ENCODE results near the gene CKS2.
"Not testable (repeated sequence)": the region's sequence is repeated elsewhere in the genome, so short reads cannot be mapped to it uniquely, and the experiment has no call there.

Gene CKS2

DNA sequence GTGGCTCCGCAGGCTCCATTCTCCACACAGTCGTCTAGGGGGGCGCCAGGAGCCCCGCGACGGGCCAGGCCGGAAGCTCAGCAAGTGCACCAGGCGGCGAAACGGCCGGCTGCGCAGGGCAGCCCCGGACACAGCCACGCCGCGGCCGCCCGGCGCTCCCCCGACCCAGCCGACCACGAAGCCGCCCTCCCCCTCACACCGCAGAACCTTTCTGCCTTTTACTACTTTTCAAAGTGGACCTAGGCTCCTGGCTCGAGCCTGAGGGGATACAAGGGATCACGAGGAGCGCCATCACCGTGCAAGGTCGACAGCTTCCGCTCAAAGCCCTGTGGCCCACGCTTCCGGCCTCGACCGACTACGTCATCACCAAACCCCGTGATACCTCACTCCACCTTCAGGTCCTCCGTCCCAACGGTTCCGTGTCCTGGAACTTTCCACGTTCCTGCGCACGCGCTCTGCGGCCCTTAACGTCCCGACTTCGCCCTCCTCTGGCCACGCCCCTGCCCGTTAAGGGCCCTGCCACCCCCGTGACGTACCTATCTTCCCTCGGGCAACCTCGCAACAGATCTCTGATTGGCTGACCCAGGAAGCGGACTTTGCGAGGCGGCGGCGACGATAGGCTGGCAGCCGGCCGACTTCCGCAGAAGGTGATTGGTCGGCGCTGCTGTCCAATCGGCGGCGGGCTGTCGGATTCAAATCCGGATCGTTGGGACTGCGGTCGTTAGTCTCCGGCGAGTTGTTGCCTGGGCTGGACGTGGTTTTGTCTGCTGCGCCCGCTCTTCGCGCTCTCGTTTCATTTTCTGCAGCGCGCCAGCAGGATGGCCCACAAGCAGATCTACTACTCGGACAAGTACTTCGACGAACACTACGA, at the start of gene CKS2:
Gene CKS2, plus strand, starts transcription at position 721 of the 871 bp plus-strand sequence. Its CDS starts 98 bp downstream, at position 819.
- peak; percentile 100 for DNase-seq

DNA sequence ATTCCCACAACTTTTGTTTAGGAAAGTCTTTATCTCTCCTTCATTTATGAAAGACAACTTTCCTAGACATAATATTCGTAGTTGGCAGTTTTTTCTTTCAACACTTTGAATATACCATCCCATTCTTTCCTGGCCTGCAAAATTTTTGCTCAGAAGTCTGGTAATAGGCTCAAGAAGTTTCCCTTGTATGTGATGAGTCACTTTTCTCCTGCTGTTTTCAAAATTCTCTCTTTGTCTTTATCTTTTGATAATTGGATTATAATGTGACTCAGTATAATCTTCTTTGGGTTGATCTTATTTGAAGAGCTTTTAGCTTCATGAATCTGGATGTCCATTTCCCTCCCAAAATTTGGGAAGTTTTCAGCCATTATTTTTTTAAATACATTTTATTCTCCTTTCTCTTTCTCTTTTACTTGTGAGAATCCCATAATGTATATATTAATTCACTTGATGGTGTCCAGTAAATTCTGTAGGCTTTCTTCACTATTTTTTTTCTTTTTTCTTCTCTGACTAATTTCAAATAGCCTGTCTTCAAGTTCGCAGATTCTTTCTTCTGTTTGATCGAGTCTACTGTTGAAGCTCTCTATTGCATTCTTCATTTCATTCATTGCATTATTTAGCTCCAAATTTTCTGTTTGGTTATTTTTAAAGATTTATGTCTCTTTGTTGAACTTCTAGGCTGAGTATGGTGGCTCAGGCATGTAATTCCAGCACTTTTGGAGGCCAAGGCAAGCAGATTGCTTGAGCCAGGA, 37.3 kb upstream of the CKS2 start:
- no peak for DNase-seq

DNA sequence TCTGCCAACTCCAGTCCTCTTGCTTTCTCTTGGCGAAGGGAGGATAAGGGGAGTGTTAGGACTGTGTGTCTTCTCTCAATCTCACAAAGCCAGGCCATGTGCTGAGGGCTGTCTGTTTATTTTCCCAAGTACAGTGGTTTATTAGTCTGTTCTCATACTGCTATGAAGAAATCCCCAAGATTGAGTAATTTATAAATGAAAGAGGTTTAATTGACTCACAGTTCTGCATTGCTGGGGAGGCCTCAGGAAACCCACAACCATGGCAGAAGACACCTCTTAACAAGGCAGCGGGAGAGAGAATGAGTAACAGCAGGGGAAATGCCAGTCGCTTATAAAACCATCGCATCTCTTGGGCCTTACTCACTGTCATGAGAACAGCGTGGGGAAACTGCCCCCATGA, 36.2 kb upstream of the CKS2 start:
- DNase-seq = no peak

DNA sequence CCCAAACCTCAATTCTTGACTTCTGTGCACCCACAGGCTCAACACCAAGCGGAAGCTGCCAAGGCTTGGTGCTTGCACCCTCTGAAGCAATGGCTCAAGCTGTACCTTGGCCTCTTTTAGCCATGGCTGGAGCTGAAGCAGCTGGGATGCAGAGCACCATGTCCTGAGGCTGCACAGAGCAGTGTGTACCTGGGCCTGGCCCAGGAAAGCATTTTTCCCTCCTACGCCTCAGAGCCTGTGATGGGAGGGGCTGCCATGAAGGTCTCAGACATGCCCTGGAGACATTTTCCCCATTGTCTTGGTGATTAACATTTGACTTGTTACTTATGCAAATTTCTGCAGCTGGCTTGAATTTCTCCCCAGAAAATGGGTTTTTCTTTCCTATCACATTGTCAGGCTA, 35.0 kb upstream of the CKS2 start:
- DNase-seq = not testable (repeated sequence)

DNA sequence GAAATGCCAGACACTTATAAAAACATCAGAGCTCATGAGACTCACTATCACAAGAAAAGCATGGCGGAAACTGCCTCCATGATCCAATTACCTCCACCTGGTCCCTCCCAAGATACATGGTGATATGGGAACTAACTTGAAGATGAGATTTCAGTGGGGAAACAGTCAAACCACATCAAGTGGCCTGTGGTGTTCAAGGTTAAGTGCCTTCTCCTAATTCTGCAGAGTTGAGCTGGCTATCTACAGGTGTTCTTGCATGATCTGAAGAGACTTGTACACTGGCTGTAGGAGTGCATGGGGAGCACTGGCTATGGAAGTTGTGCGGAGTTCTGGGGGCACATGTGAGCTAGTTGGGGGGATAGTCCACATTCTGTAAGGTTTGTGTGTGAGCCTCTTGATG, 34.0 kb upstream of the CKS2 start:
- no peak for DNase-seq

DNA sequence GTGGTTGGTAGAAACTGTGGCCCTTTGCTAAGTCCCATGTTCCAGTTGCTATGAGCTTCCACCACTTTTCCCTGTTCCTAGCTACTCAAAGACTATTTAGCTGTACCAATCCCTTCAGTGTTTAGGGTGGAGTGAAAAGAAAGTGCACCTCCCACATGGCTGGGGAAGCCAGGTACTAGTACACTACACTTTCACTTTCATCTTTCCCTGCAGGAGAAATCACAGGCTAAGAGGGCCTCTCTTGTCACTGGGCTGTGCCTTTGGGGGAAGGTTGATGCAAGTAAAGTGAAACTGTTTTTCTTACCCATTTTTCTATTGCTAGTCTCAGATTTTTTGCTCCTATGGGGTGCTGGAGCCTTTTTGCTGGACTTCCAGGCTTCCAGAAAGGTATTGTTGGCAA, 33.5 kb upstream of the CKS2 start:
- DNase-seq = peak; percentile 25

DNA sequence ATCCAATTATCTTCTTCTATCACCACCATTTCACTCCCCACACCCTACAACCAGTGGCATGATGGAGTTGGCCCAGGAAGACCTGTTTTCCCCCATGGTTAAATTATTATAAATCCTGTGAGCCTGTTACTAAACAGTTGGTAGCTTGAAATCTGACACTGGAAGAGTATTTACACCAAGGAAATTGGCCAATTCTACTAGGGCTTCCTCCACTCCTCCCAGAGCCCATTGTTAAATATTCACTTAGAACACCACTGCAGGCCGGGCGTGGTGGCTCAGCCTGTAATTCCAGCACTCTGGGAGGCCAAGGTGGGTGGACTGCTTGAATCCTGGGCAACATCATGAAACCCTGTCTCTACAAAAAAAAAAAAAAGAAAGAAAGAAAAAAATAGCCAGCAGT, 32.4 kb upstream of the CKS2 start:
- no peak for DNase-seq

DNA sequence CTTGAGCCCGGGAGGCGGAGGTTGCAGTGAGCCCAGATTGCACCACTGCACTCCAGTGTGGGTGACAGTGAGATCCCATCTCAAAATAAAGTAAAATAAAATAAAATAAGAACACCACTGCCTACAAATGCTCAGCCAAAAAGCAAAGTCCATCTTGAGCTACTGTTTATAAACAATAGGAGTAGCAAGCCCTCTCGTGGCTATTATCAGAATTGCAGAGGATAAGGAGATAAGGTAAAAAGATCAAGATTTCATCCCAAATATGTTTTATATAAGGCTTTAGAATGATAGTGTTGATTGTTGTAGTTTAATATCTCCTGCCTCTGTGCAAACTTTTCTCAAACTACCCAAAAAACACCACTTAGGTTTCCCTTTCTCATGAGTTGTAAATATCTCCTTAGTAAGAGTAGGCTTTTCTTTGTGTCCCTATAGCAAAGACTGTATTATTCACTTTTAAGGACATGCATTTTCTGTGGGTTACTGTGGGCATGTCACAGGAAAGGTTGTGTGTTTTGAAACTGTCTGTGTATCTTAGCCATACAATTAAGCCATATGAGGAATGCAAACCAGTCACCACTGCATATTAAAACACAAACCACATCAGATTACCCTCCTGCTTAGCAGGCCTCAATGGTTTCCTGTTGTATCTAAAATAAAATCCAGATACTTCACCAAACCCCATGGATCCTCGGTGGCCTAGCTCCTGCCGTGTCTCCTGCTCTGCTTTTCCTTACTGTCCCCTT, 31.8 kb upstream of the CKS2 start:
- DNase-seq = peak; percentile 40

DNA sequence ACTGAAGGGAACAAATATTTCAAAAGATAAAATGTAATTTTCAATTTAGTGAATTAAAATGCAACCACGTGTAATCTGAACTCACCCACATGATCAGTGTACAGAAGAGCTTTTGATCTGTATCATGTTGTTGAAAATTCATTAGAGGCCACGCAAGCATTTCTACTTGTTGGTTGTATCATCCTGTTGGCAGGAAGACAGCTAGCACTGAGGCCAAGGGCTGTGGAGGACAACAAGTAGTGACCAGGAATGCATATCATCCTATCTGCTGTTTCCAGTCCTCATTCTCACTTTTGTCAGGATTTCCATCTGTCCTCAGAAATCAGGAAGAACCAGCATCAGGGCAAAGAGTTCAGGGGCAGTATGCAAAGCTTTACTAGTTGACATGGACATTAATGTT, 29.9 kb upstream of the CKS2 start:
- DNase-seq = no peak

DNA sequence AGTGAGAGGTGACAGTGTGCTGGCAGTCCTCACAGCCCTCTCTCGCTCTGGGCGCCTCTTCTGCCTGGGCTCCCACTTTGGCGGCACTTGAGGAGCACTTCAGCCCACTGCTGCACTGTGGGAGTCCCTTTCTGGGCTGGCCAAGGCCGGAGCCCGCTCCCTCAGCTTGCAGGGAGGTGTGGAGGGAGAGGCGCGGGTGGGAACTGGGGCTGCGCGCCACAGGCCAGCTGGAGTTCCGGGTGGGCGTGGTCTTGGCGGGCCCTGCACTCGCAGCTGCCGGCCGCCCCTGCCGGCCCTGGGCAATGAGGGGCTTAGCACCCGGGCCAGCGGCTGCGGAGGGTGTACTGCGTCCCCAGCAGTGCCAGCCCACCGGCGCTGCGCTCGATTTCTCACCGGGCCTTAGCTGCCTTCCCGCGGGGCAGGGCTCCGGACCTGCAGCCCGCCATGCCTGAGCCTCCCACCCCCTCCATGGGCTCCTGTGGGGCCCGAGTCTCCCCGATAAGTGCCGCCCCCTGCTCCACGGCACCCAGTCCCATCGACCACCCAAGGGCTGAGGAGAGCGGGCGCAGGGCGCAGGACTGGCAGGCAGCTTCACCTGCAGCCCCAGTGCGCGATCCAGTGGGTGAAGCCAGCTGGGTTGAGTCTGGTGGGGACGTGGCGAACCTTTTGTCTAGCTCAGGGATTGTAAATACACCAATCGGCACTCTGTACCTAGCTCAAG, 28.6 kb upstream of the CKS2 start:
- not testable (repeated sequence) for DNase-seq

DNA sequence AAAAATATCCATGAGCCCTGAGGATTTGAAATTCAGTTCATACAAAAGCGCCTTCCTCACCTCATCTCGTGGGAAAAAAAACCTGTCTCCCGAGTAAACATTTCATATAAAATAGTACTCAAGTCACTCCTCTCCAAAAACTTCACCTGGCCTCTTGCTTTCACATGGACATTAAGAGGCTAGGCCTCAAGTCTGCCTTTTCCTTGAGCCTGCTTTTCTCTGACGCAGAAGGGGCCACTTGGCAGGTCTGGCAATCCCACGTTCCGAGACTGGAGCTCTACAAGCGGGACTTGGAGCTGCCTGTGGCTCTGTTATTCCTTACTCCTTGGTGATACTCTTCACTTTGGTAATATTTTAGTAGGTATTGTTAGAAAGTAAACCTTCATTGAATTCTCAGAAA, 26.9 kb upstream of the CKS2 start:
- DNase-seq = no peak

DNA sequence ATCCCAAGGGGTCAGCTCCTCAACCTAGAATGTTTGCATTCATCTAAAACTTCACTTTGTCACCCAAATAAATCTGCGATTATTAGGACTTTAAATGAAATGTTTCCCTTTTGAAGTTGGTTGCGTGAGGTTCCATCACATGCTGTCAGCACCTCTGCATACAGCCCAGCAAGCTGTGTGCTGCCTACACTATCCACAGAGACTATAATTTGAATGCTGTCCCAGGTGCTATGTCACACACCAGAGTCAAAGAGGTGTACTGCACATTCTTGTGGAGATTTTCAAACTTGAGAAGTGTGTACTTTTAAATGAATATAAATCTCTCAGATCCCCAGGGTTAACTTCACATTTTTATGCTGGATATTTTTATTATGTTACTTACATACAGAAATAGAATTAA, 19.3 kb upstream of the CKS2 start:
- DNase-seq = no peak

DNA sequence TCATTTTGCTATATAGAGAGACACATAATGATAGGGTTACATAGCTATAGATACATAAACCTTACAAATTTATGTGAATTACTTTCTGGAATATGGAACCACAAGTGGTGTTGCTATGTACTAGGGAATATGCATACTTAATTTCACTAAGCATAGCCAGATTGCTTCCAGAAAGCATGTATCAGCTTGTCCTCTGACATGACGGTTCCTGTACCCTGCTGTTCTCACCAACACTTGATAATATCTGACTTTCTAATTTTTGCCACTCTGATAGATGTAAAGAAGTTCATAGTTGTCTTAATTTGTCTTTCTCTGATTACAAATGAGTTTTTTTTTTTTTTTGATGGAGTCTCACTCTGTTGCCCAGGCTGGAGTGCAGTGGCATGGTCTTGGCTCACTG, 18.0 kb upstream of the CKS2 start:
- DNase-seq = no peak

DNA sequence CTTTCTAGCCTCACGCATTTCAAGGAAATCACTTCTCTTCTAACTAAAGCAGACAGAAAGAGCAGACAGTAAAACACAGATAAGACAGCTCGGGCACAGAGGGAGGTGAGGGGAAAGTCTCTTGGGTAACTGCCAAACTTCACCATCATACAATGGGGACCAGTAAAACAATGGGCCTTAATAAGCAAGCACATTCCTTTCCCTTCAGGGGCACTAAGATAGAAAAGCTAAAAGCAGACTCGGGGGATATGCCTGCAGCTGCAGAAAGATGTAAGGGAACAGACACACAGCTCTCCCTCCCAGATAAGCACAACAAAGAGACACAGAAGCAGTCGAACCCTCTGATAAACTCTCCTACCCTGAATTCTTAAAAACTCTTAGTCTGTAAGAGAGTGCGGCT, 15.6 kb upstream of the CKS2 start:
- no peak for DNase-seq

DNA sequence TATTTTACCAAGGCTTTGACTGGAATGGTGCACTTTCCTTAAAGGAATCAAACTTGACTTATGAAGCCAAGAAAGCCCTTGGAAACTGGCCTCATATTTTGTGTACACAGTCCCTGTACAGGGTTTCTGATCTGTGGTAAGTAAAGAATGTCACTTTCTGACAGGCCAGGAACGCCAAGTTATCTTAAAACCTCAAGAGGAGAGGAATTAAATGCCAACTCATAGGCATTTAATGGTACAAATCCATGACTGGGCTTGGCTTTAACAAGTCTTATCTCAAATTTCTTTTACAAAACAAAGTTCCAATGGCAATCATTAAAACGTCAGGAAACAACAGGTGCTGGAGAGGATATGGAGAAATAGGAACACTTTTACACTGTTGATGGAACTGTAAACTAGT, 9.0 kb upstream of the CKS2 start:
- not testable (repeated sequence) for DNase-seq

DNA sequence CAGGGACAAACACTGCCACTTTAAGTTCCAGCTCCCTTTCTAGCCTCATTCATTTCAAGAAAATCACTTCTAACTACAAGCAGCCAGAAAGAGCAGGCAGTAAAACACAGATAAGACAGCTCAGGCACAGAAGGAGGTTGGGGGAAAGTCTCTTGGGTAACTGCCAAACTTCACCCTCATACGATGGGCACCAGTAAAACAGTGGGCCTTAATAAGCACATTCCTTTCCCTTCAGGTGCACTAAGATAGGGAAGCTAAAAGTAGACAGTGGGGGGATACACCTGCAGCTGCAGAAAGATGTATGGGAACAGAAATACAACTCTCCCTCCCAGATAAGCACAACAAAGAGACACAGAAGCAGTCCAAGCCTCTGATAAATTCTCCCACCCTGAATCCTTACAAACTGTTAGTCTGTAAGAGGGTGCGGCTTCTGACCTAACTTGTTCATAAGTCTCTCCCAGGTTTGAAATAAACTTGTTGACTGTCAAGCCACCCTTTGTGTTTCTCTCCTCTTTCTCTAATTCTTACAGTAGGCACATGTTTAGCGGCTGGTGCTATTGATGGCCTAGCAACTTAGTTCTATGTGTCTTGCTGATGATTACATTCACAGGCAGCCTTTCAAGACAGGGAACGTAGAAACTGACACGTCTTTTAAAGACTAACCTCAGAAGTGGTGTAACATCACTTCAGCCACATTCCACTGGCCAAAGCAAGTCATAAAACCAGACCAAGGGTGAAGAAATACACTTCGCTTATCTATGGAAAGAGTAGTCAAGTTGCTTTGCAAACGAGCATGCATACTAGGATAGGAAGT, 6.8 kb upstream of the CKS2 start:
- DNase-seq = no peak

DNA sequence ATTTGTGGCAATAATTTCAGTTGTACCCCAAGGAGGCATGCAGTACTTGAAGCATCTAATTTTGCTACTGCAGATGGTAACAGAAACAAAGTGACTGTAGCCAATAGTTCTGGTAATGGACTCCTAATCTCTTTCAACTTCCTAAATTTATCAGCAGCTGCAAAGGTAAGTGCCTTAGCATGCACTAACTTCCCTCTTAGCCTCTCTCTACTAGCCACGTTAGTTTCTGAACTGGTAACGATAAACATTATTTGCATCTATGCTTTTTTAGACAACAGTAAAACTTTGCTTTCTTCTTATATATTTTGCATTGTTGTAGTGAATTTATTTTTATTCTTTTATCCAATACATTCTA, 6.2 kb upstream of the CKS2 start:
- DNase-seq = no peak

DNA sequence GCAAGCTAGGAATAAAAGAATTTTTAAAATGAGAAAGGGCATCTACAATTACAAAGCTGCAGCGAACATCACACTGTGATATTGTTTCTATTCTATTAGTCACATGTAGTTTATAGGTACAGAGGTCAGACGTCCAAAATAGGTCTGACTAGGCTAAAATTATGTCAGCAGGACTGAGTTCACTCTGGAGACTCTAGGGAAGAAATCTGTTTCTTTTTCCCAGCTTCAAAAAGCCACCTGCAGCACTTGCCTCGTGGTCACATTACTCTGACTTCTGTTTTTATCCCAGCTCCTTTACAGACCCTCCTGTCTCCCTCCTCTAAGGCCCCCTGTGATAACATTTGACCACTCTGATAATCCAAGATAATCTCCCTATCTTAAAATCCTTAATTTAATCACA, 5.1 kb upstream of the CKS2 start:
- DNase-seq = no peak

DNA sequence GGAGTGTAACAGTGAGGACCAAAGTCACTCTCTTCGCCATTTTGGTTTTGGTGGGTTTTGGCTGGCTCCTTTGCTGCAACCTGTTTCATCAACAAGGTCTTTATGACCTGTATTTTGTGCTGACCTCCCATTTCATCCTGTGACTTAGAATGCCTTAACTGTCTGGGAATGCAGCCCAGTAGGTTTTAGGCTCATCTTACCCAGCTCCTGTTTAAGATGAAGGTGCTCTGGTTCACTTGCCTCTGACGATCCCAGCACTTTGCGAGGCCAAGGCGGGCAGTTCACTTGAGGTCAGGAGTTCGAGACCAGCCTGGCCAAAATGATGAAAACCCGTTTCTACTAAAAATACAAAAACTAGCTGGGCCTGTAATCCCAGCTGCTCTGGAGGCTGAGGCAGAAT, 1.8 kb upstream of the CKS2 start:
- no peak for DNase-seq

DNA sequence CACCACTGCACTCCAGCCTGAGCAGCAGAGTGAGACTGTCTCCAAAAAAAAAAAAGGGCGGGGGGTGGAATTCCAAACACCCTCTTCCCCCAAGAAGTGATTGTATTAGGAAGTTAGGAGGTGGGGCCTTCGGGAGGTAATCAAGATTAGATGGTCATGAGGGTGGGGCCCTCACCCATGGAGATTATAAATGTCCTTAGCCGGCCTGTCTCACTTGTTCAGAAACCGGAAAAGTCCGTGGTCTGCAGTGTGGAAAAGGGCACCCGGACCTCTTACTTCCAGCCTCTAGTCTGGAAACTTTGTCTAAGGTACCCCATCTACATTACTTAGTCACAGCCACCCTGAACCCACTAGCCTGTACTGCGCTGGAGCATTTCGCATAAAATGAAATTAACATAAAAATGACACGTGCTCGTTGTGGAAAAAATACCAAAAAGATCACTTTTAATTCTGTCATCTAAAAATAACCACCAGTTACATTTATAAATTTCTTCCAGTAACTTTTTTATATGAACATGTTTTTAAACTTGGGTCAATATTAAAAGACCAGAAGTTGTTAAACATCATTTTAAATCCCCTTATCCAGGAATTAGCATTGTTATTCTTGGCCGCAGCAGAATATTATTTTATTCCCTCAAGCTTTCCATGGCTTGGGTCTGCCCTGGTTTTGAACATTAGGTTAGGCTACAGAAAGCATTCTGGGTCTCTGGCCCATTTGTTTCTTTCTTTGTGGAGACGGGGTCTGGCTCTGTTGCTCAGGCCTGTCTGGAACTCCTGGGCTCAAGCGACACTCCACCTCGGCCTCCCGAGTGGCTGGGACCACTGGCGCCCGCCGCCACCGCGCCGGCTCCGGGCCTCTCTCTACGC, 1.2 kb upstream of the CKS2 start:
- DNase-seq = peak; percentile 22
